ENCODE data around the gene SKIDA1.

Gene SKIDA1

DNA sequence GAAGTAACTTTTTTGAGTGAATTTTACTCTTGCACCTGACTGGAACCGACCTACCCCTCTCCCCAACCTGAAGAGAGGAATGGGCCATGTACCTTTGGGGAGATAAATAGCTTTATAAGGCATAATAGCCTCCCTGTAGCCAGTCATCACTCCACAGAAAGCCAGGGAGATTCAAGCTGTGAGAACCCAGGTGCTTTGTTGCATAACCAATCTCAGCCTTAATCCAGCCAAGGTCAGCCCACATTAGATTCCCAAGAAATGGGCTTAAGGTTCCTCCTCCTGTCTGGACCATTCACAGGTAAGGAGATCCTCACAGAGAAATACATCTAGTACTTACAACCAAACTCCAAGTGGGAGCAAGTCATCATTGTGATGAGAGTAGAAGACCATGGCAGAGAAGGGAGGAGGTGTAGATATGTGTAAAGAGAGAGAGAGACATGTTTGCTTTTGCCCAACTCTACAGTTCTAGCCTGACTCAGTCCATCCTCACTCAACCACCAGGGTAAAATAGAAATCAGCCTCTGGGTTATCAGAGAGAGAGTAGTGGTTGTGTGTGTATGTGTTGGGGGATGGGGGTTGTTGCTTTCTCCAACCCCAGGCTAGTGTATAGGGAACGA lies 23.6 kb downstream of the SKIDA1 start:
- no peak for DNase-seq (ENCODE audit: low read depth)

GRCh38 chr10:21501091-21501490 lies 24.4 kb downstream of the SKIDA1 start:
- no peak for DNase-seq (ENCODE audit: low read depth)

- DNase-seq (ENCODE audit: low read depth): no peak
These were observed 24.9 kb downstream of the SKIDA1 start for GRCh38 chr10:21500578-21500910.

DNA sequence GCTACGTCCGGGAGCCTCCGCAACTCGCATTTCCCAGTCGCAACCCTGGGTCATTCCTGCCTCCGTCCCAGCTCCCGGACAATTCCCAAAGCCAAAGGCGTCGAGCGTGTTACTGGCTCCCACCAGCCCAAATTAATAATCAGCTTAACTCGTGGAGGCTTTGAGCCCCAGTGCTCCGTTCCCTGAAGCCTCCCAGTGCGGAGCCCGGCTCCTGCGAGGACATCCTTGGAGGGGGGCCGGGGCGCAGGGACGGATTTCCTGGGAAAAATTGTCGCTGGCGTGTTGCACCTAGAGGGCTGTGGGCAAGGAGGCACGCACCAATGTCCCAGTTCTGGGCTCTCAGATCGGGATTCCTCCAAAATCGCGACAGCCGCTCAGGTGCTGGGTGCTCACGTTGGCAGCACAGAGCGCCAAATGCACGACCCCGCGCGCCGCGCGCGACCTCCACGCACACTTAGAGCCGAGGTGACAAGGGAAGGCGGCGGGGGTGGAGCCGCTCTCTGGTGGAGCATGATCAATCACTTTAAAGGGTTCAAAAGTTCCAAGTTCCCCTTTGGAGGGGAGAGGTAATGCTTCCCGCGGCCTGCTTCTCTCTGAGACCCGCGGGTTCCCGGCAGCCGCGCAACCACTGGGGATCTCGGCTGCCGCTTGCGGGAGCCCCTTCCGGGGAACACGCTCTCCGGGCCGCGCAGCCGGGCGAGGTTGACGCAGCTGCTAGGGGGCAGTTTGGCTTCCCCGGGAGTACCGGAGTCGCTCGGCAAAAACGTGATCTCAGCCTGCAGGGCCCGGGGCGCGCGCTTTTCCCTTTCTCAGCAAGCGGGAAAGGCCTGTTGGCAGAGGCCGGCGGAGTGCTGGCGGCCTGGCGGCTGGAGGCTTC lies 25.5 kb downstream of the SKIDA1 start:
- DNase-seq (ENCODE audit: low read depth): no peak

DNA sequence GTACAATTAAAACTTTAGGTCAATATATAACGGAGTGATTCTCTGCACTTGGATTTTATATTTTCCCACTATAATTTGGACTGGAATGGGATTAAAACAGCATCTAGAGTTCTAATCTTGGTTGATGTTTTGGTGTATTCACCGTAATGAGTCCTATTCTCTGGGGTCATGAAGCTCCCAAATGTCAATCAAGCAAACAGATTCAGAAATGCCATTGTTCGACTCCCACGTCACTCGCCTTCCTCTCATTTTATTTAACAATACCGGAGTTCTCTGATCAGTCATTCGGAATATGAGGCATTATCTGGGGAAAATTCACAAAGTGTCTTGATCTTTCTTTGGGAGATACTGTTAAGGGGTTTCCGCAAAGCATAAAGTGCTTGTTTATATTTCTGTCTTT lies 26.5 kb downstream of the SKIDA1 start:
- DNase-seq (ENCODE audit: low read depth): no peak

- no peak for DNase-seq (ENCODE audit: low read depth)
These were observed 27.1 kb downstream of the SKIDA1 start for GRCh38 chr10:21498377-21498776.

DNA sequence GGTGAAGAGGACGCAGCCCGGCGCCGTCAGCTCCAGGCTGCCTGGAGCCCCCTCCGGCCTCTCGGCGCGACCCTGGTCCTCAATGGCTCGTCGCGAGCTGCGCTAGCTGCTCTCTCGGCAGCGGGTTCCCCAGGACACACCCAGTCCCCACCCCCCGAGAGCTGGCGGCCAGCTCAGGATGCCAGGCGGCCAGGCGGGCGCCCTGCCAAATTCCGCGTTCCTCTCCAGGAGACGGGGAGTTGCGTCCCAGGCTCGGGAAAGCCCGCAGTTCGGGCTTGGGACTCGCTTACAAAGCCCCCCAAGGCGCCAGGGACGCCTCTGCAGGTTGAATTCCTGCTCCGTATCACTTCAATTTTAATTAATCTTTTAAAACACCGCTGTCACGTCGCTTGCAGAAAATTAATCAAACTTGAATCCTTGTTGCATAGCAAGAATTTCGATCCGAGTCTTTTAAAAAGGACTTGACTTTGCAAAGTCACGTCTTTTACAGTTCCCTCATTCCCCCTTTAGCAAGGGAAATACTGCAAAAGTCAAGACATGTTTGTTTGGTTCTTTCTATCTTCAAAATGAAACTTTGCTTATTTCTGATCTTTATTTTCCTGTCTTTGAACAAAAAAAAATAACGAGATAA lies 28.2 kb downstream of the SKIDA1 start:
- peak; percentile 66 for DNase-seq (ENCODE audit: low read depth)

DNA sequence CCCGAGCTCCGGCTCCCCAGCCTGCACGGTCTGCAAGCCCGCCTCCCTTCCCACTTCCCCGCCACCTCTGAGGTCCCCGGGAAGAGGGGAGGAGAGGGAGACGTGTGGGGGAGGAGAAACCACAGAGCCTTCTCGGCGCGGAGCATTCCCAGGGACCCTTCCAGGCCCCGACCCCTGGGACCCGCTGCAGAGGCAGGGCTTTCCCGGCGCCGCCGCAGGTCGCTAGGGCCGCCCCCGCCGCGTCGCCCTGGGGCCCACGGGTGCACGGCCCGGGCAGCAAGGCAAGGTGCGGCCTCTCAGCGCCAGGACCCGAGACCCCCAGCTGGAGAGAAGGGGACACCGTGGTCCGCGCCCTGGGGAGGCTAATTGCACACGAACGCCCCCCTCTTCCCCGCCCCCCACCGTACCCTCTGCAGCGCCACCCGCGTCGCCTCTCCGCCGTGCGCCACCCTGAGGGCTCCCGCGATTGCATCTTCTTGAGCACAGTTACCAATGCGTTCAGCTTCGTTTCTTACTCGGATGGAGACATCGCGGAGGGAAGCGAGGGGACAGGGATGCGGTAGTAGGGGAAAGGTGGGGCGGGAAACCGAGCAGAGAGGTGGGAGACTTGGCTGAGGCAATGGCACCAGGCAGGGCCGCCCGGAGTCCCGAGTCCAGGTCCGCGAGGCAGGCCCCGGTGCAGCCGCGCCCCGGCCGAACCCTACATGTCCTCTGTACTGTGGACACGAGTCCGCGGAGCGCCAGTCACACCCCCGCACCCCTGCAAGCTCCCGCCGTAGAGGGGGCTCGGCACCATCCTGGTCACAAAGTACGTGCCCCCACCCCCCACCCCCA lies 28.9 kb downstream of the SKIDA1 start:
- DNase-seq (ENCODE audit: low read depth): no peak

- DNase-seq (ENCODE audit: low read depth): peak; percentile 70
These were observed 29.6 kb downstream of the SKIDA1 start for GRCh38 chr10:21495752-21496342.

GRCh38 chr10:21495002-21495751 lies 30.3 kb downstream of the SKIDA1 start:
- no peak for DNase-seq (ENCODE audit: low read depth)

GRCh38 chr10:21494191-21495001 lies 31.1 kb downstream of the SKIDA1 start:
- no peak for DNase-seq (ENCODE audit: low read depth)

DNA sequence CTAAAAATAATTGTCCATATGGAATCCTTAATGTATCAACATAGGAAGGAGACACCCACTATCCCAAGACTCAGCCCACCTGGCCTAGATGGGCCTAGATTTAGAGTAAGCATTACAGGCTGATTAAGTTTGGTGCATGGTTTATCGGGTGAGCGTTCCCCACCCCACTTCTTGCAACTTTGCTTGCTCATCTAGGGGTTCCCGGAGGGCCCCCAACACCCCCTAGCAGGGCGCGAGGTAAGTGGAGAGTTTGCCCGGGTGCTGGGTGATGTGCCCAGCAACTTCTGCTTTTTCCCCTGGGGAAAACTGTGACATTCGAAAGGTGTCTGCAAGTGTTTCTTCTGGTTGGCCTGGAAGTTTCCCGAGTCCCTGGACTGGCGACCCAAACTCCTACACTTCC lies 31.7 kb downstream of the SKIDA1 start:
- DNase-seq (ENCODE audit: low read depth): no peak

DNA sequence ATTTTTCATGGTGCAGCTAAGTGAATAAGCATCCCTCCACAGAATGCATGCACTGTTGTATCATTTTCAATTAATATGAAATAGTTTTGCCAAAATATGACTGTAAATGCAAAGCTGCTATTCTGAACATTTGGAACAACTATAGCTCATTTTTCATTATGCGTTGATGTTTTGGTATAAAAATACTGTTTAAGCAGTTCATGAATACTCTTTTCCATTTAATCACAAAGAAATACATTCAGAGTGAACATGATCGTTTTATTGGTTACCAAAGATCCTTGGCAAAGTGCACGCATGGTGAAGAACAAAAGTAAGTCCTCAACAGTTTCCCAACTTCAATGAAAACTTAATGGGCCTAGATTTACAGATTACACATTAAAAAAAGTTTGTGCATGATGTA lies 33.1 kb downstream of the SKIDA1 start:
- no peak for DNase-seq (ENCODE audit: low read depth)

- DNase-seq (ENCODE audit: low read depth): no peak
These were observed 34.8 kb downstream of the SKIDA1 start for GRCh38 chr10:21490711-21491105.

GRCh38 chr10:21490028-21490710 lies 35.3 kb downstream of the SKIDA1 start:
- no peak for DNase-seq (ENCODE audit: low read depth)

DNA sequence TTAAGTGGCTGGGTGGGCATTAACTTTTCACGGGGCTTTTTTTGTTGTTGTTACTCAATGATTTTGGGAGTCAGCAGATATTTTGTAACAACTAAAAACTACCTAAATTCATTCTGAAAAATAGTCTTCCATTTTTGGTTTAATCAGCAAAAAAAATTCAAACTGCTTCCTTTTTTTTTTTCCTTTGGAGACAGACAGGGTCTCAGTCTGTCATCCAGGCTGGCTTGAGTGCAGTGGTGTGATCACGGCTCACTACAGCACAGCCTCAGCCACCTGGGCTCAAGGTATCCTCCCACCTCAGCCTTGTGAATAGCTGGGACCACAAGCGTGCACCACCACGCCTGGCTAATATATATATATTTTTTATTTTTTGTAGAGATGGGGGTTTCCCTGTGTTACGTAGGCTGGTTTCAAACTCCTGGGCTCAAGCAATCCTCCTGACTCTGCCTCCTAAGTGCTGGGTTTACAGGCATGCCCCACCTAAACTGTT lies 36.5 kb downstream of the SKIDA1 start:
- no peak for DNase-seq (ENCODE audit: low read depth)

DNA sequence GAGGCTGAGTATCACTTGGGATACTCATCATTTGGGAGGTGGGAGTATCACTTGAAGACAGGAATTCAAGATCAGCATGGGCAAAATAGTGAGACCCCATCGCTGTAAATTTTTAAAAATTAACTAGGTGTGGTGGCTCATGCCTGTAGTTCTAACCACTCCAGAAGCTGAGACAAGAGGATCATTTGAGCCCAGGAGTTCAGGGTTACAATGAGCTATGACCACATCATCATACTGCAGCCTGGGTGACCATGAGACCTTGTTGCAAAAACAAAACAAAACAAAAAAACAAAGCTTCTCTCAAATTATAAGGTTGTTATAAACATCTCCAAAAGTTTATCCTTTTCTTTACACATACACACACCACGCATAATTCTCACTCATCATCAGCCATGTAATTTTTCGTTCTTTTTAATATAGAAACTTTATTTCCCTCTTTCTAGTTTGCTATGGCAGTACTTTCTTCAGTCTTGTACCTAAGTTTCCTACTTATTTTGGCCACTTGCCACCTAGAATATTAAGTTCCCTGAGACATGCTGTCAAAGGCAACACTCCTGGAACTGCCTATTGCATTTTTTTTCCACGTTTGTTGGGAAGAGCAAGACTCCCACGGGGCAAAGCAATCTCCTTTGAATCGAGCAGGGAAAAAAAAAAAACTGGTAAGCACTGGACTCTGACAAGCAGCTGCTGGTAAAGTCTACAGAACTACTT lies 37.1 kb downstream of the SKIDA1 start:
- DNase-seq (ENCODE audit: low read depth): no peak

DNA sequence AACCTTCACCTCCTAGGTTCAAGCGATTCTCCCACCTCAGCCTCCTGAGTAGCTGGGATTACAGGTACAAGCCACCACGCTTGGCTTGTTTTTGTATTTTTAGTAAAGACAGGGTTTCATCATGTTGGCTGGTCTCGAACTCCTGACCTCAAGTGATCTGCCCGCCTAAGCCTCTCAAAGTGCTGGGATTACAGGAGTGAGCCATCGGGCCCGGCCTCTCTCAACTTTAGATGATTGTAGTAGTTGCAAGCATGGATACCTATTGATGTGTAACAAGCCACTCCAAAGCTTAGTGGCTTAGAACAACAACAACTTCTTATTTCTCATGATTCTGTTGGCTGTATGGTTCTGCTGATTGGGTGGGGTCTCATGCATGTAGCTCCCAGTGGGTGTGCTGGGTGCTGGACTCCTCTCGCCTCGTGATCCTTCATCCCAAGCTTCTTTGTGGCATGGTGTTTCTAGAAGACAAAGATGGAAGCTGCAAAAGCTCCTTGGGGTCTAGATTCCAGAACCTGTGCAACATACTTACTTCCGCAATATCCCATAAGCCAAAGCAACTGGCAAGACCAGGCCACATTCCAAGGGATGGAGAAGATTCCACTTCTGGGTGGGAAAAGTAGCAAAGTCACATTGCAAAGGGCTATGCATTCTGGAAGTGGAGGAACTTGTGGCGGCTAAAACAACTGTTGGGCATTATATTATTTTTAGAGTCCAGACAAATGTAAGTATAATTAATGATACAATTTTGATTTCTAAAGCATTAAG lies 37.9 kb downstream of the SKIDA1 start:
- no peak for DNase-seq (ENCODE audit: low read depth)

Data from fibroblast of the conjunctiva (primary cell).